Loucy (cell line): ENCODE data around the gene WDR54.

Experiments
- CTCF ChIP-seq: fragments of 200-600 bp; sonication (generic); conservative IDR thresholded peaks from 2 replicates; pipeline ENCODE4 v1.5.1; 2014; ENCODE audit warnings: mild to moderate bottlenecking, antibody characterized with exemption, low read length
- EZH2phosphoT487 ChIP-seq: fragments of 200-600 bp; IDR thresholded peaks from 2 replicates; pipeline ENCODE4 v1.6.1; 2018; ENCODE audit warnings: antibody characterized with exemption, mild to moderate bottlenecking, moderate library complexity, borderline replicate concordance

DNA sequence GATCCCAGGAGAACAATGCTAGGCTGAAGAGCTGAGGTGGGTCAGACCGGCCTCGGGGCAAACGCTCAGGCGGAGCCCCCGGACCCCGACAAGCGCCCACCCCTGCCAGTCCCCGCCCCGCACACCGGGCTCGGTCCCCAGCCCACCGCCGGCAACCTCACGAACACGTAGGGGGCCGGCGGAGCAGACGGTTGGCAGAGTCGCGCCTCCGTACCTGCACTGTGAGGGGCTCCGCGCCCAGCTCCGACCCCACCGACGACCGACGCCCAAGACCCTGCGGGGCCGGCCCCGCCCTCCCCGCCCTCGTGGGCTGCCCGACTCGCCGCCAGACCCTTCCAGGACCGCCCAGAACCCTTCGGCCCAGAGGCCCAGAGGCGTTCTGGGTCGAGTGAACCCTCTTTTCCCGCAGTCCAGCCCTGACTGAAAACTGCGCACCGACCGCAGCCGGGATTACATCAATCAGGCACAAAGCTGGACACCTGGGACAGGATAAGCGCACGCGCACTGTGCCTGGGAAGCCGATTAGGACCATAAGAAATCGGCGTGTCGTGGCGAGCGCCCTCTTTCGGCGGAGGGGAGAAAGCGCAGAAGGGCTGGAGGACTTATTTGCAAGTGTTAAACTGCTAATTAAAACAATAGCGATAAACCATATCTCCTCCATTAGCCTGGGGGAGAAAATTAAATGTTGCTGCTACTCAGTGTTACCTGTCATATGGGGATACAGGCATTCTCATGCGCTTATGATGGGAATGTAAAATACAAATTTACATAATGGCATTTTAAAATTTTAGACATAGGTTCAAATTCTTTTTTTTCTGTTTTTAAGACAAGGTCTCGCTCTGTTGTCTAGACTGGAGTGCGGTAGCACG lies 29.7 kb upstream of the WDR54 start:
- peak; percentile 94 for TF ChIP-seq CTCF
- no peak for TF ChIP-seq EZH2phosphoT487
